IPS DF 4.7 (cell line): ENCODE measurements around the gene AFDN.

Source experiments
- DNase-seq: peaks from one replicate; pipeline ENCODE4 v3.0.0-alpha.2; 2013; ENCODE audit warnings: low spot score; ENCODE audit errors: extremely low read depth

Gene AFDN

GRCh38 chr6:167947716-167948115 lies 121.0 kb downstream of the AFDN start:
- no peak for DNase-seq

- no peak for DNase-seq
These were observed 122.0 kb downstream of the AFDN start for GRCh38 chr6:167948716-167949115.

DNA sequence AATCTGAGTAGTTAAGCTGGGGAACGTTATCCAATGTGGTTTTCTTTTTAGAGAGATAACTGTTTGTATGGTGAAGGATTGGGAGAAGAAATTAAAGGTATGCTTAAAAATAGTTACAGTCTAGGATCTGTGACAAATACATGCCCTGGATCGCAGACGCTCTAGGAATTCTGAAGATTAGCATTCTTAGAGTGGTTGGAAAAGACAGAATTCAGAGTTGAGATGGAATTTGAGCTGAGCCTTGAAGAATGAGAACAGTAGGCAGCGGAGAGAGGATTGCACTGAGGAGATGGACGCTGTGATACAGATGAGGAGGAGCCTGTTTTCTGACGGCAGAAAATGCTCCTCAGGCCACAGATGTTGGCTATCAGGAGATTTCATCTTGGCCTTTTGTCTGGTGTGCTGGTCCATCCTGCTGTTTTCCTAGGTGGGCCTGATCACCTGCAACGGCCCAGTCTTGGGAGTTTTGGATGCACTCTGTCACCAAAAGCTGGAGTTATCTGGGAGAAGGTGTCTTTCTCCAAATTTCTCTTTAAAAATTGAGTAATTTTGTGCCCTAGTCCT lies 122.5 kb downstream of the AFDN start:
- no peak for DNase-seq

- DNase-seq: no peak
These were observed 125.2 kb downstream of the AFDN start for GRCh38 chr6:167951781-167952511.

DNA sequence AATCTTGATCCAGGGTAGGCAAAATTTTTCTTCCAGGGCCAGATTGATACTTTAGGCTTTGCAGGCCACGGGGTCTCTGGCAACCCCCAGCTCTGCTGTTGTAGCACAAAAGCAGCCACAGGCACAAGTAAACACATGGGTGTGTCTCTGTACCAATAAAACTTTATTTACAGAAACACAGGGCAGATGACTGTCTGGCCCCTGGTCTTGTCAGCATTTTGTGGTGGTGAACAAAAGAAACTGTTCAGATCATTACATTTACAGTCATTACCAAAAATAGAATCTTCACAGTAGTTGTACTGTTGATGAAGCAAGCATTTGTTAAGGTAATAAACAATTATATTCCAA lies 125.8 kb downstream of the AFDN start:
- DNase-seq: no peak

DNA sequence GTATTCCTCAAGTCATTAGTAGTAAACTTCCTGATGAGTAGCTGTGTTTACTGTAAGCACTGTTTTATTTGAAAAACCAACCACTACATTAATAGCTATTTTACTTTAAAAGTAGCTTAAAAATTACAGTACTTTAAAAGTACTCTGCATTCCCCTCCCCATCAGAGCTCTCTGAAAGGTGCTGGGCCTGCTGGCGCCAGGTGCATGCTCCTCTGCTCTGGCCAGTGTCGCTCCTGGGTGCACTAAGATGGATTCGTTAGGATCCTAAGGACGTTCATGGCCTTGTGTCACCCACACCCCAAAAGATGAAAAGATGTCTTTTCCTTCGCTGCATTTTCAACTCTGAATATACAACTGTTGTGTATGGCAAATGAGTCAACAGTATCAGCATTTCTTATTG lies 126.8 kb downstream of the AFDN start:
- no peak for DNase-seq

DNA sequence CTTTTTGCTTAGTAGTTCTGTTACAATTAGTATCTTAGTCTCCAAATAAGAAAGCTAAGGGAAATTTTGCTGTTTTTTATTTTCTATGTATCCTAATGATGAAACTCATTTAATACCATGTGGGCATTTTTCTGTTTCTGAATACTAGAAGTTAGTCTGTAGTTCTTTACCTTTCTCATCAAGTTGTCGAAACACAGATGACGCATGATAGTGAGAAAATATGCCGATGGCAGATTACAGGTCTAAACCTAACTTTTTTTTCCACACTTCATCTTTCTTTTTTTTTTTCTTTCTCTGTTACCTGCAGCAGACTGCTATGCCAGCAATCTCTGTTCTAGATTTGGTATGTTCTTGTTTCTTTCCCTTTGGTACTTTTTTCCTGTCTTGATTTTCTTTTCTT lies 127.4 kb downstream of the AFDN start:
- no peak for DNase-seq

GRCh38 chr6:167956491-167956890 lies 129.8 kb downstream of the AFDN start:
- no peak for DNase-seq

DNA sequence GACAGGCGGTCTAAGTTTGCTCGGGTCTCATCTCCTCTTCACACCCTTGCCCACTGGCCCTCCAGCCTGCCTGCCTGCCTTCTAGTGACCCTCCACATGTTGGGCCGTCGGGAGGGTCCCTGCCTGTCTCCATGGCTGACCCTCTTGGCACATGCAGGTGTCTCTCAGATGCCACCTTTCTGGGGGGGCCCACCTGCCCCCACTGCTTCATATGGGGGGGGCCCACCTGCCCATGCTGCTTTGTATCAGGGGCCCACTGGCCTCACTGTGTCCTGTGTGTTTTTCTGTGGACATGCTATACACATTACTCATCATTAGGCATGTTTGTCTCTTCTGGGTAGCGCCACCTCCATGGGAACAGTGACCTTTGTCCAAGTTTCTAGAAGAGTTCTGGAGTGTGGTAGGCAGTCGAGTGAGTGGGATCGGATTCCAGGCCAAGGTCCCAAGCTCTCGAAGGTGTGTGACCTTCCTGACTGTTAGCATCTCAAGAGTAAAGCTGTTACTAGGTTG lies 130.3 kb downstream of the AFDN start:
- DNase-seq: no peak

GRCh38 chr6:167957626-167958025 lies 130.9 kb downstream of the AFDN start:
- DNase-seq: no peak

- no peak for DNase-seq
These were observed 133.9 kb downstream of the AFDN start for GRCh38 chr6:167960579-167960978.

- no peak for DNase-seq
These were observed 136.0 kb downstream of the AFDN start for GRCh38 chr6:167962711-167963110.

- no peak for DNase-seq
These were observed 136.9 kb downstream of the AFDN start for GRCh38 chr6:167963589-167964057.

DNA sequence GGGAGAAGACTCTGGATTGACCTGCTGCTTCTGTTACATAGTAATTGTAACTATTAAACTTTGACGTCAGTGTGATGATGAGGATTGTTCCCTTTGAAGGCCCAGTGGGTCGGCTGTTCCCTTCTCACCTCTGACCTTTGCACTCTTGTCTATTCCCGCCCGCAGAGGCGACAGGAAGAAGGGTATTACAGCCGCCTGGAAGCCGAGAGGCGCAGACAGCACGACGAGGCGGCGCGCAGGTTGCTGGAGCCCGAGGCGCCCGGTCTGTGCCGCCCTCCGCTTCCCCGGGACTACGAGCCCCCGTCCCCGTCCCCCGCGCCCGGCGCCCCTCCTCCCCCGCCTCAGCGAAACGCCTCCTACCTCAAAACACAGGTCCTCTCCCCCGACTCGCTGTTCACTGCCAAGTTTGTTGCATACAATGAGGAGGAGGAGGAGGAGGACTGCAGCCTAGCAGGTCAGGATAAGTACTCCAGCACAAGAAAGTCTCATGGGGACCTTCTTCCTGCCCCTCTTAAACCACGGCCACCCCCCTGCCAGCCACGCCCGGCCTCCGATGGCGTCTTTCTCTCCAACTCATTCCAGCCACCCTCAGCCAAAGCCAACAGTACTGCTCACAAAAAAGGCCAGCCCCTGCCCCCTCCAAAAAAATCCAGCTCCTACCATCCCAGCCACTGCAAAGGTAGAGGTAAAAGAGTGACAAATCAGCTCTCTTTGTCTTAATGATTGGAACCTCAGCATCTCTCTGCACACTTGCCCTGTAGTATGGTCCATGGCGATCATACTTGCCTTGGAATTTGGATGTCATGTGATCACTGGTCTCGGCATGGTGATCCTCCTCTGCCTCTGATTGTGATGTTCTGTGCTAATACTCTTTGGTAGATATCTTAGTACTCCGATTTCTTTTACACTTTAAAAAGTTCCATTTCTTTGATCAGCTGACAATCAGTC lies 139.2 kb downstream of the AFDN start:
- DNase-seq: no peak

DNA sequence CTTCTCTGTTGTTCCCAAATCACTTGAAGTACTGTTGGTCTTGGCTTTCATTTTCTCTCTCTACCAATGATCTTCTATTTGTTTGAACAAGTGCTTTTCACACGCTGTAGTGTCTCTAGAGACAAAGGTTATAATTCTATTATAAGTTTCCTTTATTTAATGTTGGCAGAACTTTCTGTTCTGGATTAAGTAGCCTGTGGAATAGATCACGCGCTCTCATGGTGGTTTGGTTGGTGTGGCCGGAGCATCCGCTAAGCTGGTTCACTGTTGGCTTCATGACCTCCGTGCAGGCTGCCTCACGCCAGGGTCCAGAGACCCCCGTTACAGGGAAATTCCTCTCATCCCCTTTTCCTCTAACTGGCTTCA lies 139.8 kb downstream of the AFDN start:
- no peak for DNase-seq

- no peak for DNase-seq
These were observed 141.4 kb downstream of the AFDN start for GRCh38 chr6:167968091-167968490.

DNA sequence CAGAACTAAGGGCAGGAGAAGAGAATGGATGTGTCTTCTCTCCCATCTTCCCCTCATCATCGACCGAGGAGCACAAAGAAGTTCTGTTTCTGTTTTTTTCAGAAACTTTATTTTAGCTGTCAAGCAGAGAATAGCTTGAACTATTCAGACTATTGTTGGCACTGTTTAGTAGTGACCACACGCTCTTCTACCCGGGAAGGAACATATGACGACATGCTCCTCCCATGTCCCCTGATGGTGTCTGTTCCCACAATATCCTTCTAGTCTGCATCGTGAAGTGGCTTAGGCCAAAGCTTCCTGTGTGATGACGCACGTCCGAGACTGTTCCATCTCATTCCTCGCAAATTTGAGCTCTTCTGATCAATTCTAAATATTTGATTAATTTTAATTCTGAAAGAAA lies 143.5 kb downstream of the AFDN start:
- no peak for DNase-seq

GRCh38 chr6:167972193-167972592 lies 145.5 kb downstream of the AFDN start:
- DNase-seq: no peak

DNA sequence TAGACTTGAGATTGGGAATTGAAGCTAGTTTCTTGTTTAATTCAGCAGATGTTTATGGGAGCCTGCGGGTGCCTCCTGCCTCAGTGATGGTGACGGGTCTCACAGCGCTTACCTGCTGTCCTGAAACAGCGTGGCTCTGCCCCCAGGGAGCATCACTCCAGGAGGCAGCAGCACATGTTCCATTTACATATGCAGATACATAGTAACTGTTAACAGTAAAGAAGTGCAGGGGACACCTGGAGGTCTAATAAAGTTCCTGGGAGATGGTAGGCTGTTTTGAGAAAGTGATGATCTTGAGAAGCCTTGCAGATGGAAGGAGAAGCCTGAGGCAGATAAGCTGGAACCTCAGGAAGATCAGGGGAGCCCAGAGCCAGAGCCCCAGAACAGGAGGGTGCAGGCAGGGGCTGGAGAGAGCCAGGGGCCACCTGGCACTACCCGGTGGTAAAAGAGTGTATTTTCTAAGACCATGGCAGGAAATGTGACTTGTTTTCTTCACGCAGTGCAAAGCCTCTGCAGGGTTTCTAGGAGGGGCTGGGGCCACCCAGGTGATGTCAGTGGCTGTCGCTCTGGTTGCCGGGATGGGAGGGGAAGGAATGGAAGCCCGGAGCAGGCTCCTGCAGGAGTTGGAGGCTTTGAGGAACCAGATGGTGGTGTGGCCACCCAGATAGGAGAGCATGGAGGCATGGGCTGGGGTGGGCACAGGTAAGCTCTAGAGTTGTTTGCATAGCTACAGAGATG lies 146.6 kb downstream of the AFDN start:
- DNase-seq: no peak

DNA sequence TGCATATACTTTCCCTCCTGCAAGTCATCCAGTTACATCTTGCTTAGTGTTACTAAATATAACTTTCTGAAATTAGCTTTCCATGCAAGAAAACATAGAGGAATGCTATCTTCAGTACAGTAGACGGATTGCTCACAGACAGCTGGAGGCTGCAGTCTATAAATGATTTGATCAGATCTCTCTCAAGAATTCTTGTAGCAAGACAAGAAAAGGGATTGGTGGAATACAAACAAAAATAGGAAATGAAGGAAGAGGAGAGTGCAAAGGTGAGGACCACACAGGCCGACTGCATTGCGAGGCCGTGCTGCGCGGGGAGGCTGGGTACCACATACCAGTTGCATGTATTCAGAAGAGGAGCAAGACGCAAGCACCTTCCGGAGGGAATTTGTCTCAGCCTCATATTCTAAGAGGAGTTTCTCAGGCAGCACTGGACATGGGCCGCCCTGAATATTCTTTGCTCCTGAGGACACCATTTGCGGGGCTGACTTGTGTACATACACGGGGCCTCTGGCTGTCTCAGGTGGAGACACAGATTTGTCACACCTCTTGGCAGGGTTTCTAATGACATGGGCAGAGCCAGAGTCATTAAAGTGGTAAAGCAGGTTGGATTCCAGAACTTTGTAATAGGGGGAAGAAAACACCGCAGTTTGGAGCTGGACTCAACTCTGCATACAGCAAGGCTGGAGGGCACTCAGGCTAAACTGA lies 148.1 kb downstream of the AFDN start:
- DNase-seq: no peak

- DNase-seq: no peak
These were observed 148.7 kb downstream of the AFDN start for GRCh38 chr6:167975458-167975857.
